ENCODE data around the gene SLIT3. TPM values are rescaled to one million over a fixed set of nuclear protein-coding genes. Genes with fewer than 3 reads are reported as not detected.
"Not testable (repeated sequence)": the region's sequence is repeated elsewhere in the genome, so short reads cannot be mapped to it uniquely, and the experiment has no call there.

The SLIT3 gene
- total and polyA plus RNA-seq, 2 experiments from 2014 or later, result 58.4 to 96.7 TPM

GRCh38 chr5:169213479-169213878, 87.5 kb downstream of the SLIT3 start:
- no peak overlapping the region for H2AFZ ChIP-seq
- no peak for DNase-seq (ENCODE audit: low spot score)
- no peak overlapping the region for H3K4me2 ChIP-seq

GRCh38 chr5:169211761-169212160, 89.2 kb downstream of the SLIT3 start:
- not testable (repeated sequence) for H3K9me2 ChIP-seq (replicated peaks; ENCODE audit: insufficient read depth); H3K4me2 ChIP-seq; H3K4me1 ChIP-seq (ENCODE audit: insufficient read depth); H3K79me2 ChIP-seq; H3K9me3 ChIP-seq (ENCODE audit: low read depth); H2AFZ ChIP-seq; H3K4me3 ChIP-seq; H4K20me1 ChIP-seq (ENCODE audit: insufficient read depth, poor library complexity, severe bottlenecking); H3K27me3 ChIP-seq; DNase-seq (ENCODE audit: low spot score); H3K36me3 ChIP-seq (replicated peaks; ENCODE audit: insufficient read depth, low read depth); H3K27ac ChIP-seq
- 96% methylated on average over 3 of the region's 3 CpGs for WGBS (ENCODE audit: low lambda C conversion rate, missing lambda C conversion rate)

More at GRCh38 chr5:169213479-169213878, 87.5 kb downstream of the SLIT3 start:
- TF ChIP-seq EZH2 (IDR thresholded peaks at IDR 0.05; ENCODE audit: borderline replicate concordance) (no peak), EZH2phosphoT487 (IDR thresholded peaks at IDR 0.05; ENCODE audit: low read depth, severe bottlenecking, unreplicated experiment) (no peak), CTCF (IDR thresholded peaks at IDR 0.05; ENCODE audit: poor library complexity) (no peak)
- no peaks in the 10 kb centered on the region for H3K9me2 ChIP-seq (replicated peaks; ENCODE audit: insufficient read depth)
- H3K79me2 ChIP-seq, result peaks cover 15% of the 10 kb centered on the region
- H3K27ac ChIP-seq, result no peak overlapping the region
- H4K20me1 ChIP-seq (ENCODE audit: insufficient read depth, poor library complexity, severe bottlenecking), result no peaks in the 10 kb centered on the region
- peaks cover 17% of the 10 kb centered on the region for H3K4me1 ChIP-seq (ENCODE audit: insufficient read depth)
- H3K4me3 ChIP-seq, result no peak overlapping the region
- H3K27me3 ChIP-seq, result no peaks in the 10 kb centered on the region
- no peaks in the 10 kb centered on the region for H3K36me3 ChIP-seq (replicated peaks; ENCODE audit: insufficient read depth, low read depth)
- H3K9me3 ChIP-seq (ENCODE audit: low read depth), result no peaks in the 10 kb centered on the region

- H3K36me3 ChIP-seq (replicated peaks; ENCODE audit: insufficient read depth, low read depth), result no peaks in the 10 kb centered on the region
- no peak for TF ChIP-seq CTCF (IDR thresholded peaks at IDR 0.05; ENCODE audit: poor library complexity)
- no peak overlapping the region for H3K4me2 ChIP-seq
- peaks cover 5% of the 10 kb centered on the region for H3K9me3 ChIP-seq (ENCODE audit: low read depth)
- no peak for DNase-seq (ENCODE audit: low spot score)
- H3K4me1 ChIP-seq (ENCODE audit: insufficient read depth), result no peaks in the 10 kb centered on the region
- peaks cover 10% of the 10 kb centered on the region for H3K79me2 ChIP-seq
- H3K9me2 ChIP-seq (replicated peaks; ENCODE audit: insufficient read depth), result no peaks in the 10 kb centered on the region
- 78% methylated on average over 8 of the region's 8 CpGs for WGBS (ENCODE audit: low lambda C conversion rate, missing lambda C conversion rate)
- H3K27ac ChIP-seq, result no peak overlapping the region
- H4K20me1 ChIP-seq (ENCODE audit: insufficient read depth, poor library complexity, severe bottlenecking), result no peaks in the 10 kb centered on the region
- H3K4me3 ChIP-seq, result no peak overlapping the region
- no peak overlapping the region for H2AFZ ChIP-seq
- no peaks in the 10 kb centered on the region for H3K27me3 ChIP-seq
Observed at GRCh38 chr5:169204788-169205400, 96.0 kb downstream of the SLIT3 start.

- H3K9me2 ChIP-seq (replicated peaks; ENCODE audit: insufficient read depth), result no peaks in the 10 kb centered on the region
- H3K27me3 ChIP-seq, result no peaks in the 10 kb centered on the region
- no peaks in the 10 kb centered on the region for H3K36me3 ChIP-seq (replicated peaks; ENCODE audit: insufficient read depth, low read depth)
- WGBS (ENCODE audit: low lambda C conversion rate, missing lambda C conversion rate), result 91% methylated on average over 3 of the region's 3 CpGs
- no peak overlapping the region for H3K4me2 ChIP-seq
- no peaks in the 10 kb centered on the region for H3K4me1 ChIP-seq (ENCODE audit: insufficient read depth)
- DNase-seq (ENCODE audit: low spot score), result no peak
- H3K9me3 ChIP-seq (ENCODE audit: low read depth), result peaks cover 5% of the 10 kb centered on the region
- TF ChIP-seq CTCF (IDR thresholded peaks at IDR 0.05; ENCODE audit: poor library complexity) (no peak), EZH2phosphoT487 (IDR thresholded peaks at IDR 0.05; ENCODE audit: low read depth, severe bottlenecking, unreplicated experiment) (no peak), EZH2 (IDR thresholded peaks at IDR 0.05; ENCODE audit: borderline replicate concordance) (no peak)
- no peak overlapping the region for H3K4me3 ChIP-seq
- H2AFZ ChIP-seq, result no peak overlapping the region
- no peak overlapping the region for H3K27ac ChIP-seq
- peaks cover 10% of the 10 kb centered on the region for H3K79me2 ChIP-seq
- H4K20me1 ChIP-seq (ENCODE audit: insufficient read depth, poor library complexity, severe bottlenecking), result no peaks in the 10 kb centered on the region
Observed at GRCh38 chr5:169202969-169203368, 98.0 kb downstream of the SLIT3 start.
